GM12891 (cell line): ENCODE measurements around the gene AGBL3.
A peak's percentile ranks its signal among the peaks of the same experiment; 100 is the strongest.

Experiments
- DNase-seq: peaks from one replicate; pipeline ENCODE4 v3.0.0; 2011; ENCODE audit warnings: low spot score; ENCODE audit not compliant: insufficient read length
- FAIRE-seq: peaks from 2 replicates; lab custom pipeline; 2011; peaks lifted over from hg19 to GRCh38; lab: Jason Lieb, UNC
- PAX5 ChIP-seq: IDR thresholded peaks from 2 replicates; pipeline ENCODE4 v1.6.1; 2011; ENCODE audit warnings: low read length, moderate library complexity, mild to moderate bottlenecking; ENCODE audit not compliant: insufficient read depth, severe bottlenecking
- POLR2A ChIP-seq: IDR thresholded peaks from 2 replicates; pipeline ENCODE4 v1.6.1; 2011; ENCODE audit warnings: low read depth, low read length, control low read depth
- POLR2AphosphoS5 ChIP-seq: IDR thresholded peaks from 2 replicates; pipeline ENCODE4 v1.6.1; 2011; ENCODE audit warnings: low read depth, low read length, control low read depth
- POU2F2 ChIP-seq: IDR thresholded peaks from 2 replicates; pipeline ENCODE4 v1.6.1; 2011; ENCODE audit warnings: low read depth, mild to moderate bottlenecking, control low read depth, low read length, moderate library complexity
- SPI1 ChIP-seq: IDR thresholded peaks from 2 replicates; pipeline ENCODE4 v1.6.1; 2011; ENCODE audit warnings: low read depth, low read length, control low read depth
- TAF1 ChIP-seq: IDR thresholded peaks from 2 replicates; pipeline ENCODE4 v1.6.1; 2011; ENCODE audit warnings: low read depth, low read length, control low read depth

The AGBL3 gene

DNA sequence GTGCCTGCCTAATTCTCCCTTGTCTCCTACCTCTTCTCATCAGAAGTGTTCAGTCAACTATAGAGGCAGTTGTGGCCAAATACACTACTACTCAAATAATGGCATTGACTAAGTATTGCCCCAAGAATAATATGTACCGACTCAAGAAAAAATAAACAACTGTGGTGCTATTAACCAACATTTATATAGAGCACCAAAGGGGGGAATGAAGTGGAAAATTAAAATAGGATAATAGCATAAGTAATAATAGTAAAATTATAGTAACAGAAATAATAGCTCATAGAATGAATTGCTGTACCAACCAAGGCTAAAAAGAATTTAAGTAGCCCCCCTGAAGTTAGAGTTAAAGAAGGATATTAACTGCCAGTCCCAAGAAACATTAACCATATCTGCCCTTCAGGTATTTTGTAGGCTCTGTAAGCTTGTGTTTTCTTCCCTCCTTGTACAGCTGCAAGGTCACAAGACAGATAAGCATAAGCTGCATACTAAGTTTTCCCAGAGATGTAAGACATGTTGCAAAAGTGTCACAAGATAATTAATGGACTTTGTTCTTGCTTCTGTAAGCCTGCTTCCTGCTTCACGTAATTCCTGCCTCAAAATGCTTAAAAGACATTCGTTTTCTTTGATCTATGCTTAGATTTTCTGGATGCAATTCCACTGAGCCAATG is 195.1 kb downstream of the AGBL3 start:
- FAIRE-seq: no peak
- no peak for TF ChIP-seq TAF1
- no peak for TF ChIP-seq POLR2AphosphoS5
- TF ChIP-seq POLR2A: no peak
- DNase-seq: no peak

DNA sequence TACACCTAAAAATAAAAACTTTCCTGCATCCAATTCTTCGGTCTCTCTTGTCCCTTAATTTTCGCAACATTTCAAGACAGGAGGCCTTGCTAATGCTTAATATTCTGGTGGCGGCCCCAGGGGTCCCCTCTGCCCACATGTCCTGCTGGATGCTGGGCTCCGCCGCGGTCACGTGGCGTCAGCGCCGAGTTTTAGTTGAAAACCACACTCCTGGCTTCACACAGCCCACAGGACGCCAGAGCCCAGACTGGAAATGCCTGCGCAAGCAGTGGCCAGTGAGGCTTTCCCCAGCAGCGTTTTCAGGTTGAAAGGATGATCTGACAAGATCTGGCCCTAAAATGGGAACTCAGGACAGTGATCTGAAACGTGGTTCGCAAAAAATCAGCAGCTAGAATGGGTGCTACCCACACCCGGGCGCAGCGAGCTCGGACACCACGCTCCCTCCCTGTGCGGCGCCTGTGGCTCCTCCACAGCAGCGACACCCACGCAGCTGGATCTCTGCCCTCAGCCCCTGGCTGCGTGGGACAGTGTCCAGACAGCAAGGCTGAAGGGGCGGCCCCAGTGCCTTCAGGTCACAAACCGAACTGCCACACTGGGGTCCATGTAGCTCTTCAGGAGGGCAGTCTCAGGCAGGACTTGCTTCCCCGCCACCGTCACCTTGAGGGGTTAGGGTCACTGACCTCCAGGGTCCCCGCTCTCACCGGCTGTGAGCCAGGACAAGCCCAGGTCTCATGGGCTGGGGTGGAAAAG is 195.8 kb downstream of the AGBL3 start:
- TF ChIP-seq POLR2AphosphoS5 (no peak; the same call in none of the 2 replicates), TAF1 (no peak), SPI1 (no peak), POLR2A (no peak; the same call in 1 of the 2 replicates), PAX5 (no peak)

DNA sequence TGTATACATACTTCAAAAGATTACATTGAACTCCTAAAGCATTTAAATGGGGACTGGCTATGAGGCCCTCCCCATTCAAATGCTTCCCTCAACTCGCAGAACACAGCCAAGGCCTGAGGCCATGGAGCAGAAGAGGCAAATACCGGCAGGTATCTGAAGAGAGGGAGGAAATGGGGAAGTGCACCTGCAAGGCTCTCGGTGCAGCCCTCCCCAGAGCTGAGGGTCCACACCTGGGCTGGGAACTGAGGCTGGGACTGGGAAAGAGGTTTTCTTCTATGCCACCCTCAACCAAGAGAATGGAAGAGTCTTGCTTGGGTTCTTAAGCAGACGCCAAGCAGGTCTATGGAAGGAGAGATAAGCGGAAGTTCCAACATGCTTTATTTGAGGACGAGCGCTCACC is 197.2 kb downstream of the AGBL3 start:
- no peak for DNase-seq
- no peak for FAIRE-seq
- TF ChIP-seq TAF1 (no peak), POU2F2 (no peak), POLR2A (no peak), SPI1 (peak; percentile 43), POLR2AphosphoS5 (no peak), PAX5 (no peak)

More for the DNA sequence above, 195.8 kb downstream of the AGBL3 start:
- FAIRE-seq: no peak
- no peak for DNase-seq

DNA sequence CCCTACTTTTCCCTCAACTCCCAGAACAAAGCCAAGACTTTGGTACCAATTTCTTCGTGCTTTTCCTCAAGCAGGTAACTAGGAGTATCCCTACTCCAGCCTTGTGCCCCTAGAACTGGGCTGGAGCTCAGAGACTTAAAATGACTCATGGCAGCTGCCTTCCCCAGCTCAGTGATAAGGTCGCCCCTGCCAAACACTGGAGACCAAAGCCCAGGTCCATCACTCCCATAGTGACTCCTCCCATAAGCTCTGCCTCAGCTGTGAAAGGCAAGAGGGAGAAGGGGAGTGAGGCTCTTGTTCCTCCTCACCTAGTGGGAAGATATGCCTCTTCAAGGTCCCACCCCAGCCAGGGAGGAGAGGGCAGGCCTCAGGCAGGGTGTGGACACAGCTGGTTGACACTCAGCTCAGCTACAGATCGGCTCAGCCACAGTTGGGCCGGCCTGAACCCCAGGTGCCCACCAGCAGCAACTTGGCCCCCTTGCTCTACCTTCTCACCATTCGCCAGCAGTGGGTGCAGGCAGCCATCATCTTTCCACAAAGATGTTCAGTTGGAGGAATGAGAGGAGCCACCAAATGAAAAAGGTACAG is 198.0 kb downstream of the AGBL3 start:
- DNase-seq (no peak), FAIRE-seq (no peak)
- TF ChIP-seq PAX5 (no peak), POLR2AphosphoS5 (peak; percentile 29; the same call in 1 of the 2 replicates), TAF1 (no peak), POU2F2 (no peak), SPI1 (no peak), POLR2A (0 out of 2 replicates have a peak, but pooled peaks have one; percentile 17)
